GM21619 (cell line): Measurements from ENCODE around the gene BDKRB1.

Experiments
- ATAC-seq: cut with Tn5 transposase; IDR thresholded peaks from one replicate; pipeline ENCODE4 v1.9.1; 2021; ENCODE audit not compliant: unreplicated experiment

Gene BDKRB1

DNA sequence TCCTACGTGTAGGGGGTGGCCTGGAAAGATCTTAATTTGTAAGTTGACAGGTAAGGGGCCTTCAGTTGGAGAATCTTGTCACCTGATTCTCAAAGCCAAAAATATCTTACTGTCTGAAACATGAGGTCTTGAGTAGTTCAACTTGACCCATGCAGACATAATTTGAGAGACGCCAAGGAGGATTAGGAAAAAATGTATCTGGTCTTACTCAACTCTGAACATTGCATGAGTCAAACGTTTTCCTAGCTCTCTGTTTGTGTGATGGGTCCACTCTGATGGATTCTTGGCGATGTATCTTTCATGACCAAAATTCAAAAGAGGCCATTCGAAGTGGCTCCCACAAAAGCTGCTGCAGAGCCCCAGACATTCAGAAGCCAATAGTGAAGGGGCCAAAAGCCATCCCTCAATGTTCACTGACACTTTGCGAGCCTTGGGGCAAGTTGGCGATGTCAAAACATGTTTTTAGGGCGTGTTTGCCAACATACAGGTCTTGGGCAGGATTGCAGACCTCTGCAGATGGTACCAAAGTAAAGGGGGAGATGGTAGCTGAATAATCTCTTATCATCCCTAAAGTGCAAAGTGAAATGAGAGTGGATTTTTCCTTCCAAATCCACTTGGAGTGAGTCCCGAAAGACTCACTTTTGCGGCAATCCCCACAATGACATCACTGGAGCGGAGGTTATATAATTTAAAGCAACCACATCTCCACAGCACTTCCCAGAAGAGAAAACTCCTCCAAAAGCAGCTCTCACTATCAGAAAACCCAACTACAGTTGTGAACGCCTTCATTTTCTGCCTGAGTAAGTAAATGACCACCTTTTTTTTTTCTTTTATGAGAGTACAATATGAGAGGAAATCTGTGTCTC is at the start of gene BDKRB1:
TSS of gene BDKRB1 (plus strand) at position 710 of the 866 bp plus-strand sequence. CDS start 7,473 bp downstream, outside the sequence.
- ATAC-seq = no peak

GRCh38 chr14:96206461-96206860 is 49.5 kb upstream of the BDKRB1 start:
- ATAC-seq = no peak

- ATAC-seq = no peak
These were observed 48.3 kb upstream of the BDKRB1 start for GRCh38 chr14:96207686-96208085.

DNA sequence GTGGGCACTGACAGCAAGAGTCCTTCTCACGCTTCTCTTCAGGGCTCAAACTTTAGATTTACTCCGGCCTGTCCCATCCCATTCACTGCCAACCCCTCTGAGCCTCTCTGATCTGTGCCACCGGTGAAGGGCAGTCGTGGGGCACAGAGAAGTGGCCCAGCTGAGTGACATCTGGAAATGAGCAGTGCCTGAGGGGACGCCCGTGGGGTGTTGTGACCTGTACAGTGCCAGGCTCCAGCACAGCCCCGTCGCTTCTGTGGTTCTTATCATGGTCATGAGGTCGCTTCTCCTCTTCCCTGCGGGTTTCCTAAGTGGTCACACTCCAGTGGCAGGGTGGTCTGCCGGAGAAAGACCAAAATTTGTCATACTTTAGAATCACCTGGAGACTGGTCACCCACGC is 47.3 kb upstream of the BDKRB1 start:
- no peak for ATAC-seq

GRCh38 chr14:96212140-96212539 is 43.9 kb upstream of the BDKRB1 start:
- no peak for ATAC-seq

DNA sequence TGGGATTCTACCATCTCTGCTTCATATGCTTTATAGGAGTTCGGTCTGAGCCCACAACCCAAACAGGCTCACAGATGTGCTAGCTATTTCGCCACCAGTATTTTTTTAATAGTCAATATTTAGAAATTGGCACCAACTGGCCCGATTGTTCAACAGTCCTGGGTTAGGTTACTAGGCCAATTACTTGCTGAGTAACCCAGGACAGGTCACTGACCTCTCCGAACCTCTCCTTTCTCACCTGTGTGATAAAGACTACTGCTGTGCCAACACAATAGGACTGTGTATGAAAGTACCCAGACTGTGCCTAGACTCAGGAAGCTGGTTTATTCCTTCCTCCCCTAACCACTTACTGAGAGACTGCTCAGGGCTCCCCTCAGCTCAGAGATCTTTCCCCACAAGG is 43.1 kb upstream of the BDKRB1 start:
- no peak for ATAC-seq

GRCh38 chr14:96213871-96214465 is 42.0 kb upstream of the BDKRB1 start:
- no peak for ATAC-seq

- no peak for ATAC-seq
These were observed 41.2 kb upstream of the BDKRB1 start for GRCh38 chr14:96214793-96215192.

GRCh38 chr14:96215452-96216244 is 40.4 kb upstream of the BDKRB1 start:
- ATAC-seq = no peak

DNA sequence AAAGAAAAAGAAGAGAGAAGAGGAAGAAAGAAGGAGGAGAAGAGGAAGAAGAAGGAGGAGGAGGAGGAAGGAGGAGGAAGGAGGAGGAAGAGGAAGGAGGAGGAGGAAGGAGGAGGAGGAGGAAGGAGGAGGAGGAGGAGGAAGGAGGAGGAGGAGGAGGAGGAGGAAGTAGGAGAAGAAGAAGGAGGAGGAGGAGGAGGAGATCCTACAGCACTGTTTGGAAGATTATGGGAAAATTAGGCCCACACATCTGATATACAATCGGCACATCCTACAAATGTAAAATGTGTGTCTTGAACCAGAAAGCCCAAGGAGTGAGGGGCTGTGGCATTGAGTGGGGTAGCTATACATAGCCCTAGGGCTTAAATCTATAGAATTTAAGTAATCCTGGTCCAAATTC is 39.4 kb upstream of the BDKRB1 start:
- ATAC-seq = no peak

GRCh38 chr14:96217376-96217913 is 38.6 kb upstream of the BDKRB1 start:
- ATAC-seq = no peak

DNA sequence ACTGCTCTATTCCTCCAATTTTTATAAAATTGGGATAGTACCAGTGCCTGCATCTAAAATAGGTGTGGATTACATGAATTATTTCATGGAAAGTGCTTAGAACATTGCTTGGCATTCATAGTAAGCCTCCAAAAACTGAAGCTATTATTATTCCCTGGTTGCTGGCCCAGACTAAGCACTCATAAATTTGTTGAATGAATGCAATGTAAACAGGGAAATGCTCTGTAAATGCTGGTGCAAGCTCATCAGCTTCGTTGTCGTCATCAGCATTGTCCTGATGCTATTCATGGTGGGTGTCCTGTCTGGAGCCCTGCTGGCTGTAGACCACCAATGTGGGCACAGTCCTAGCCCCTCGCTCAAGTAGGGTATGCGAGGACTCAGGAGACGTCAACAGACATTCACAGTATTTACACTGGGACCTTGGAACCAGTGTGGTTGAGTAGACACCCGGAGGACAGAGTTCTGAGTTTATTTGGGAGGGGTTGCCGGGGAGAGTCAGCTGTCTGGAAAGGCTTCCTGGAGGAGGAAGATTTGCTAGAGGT is 34.8 kb upstream of the BDKRB1 start:
- no peak for ATAC-seq

GRCh38 chr14:96221841-96222240 is 34.2 kb upstream of the BDKRB1 start:
- ATAC-seq = no peak

- no peak for ATAC-seq
These were observed 31.4 kb upstream of the BDKRB1 start for GRCh38 chr14:96224480-96225096.

- no peak for ATAC-seq
These were observed 30.8 kb upstream of the BDKRB1 start for GRCh38 chr14:96225213-96225612.

- no peak for ATAC-seq
These were observed 30.3 kb upstream of the BDKRB1 start for GRCh38 chr14:96225745-96226151.

GRCh38 chr14:96227428-96227827 is 28.6 kb upstream of the BDKRB1 start:
- no peak for ATAC-seq

DNA sequence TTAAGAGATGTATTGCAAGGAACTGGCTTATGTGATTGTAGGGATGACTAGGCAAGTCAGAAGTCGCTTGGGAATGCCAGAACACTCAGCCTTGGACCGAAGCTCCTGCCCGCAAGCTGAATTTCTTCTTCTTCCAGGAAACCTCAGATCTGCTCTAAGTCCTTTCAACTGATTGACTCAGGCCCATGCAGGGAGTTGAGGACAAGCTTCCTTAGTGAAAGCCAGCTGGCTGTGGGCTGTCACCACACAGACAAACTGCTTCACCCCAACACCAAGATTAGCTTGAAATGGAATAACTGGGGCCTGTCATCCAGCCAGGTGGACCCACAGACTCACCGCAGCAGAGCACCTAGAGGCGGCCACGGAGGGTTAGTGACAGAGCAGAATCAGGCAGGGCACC is 26.7 kb upstream of the BDKRB1 start:
- ATAC-seq = no peak

- no peak for ATAC-seq
These were observed 25.0 kb upstream of the BDKRB1 start for GRCh38 chr14:96231056-96231455.

GRCh38 chr14:96231526-96232130 is 24.4 kb upstream of the BDKRB1 start:
- ATAC-seq = no peak
